K562 (cell line): ENCODE data around the gene CHCHD6. TPM values are rescaled to one million over a fixed set of nuclear protein-coding genes. Genes with fewer than 3 reads are reported as not detected.

Experiments
- ATAC-seq: fragments of 200-7000 bp; cut with Tn5 transposase; 3 replicates; pipeline ENCODE4 v1.9.1; 2020; ENCODE audit warnings: moderate library complexity
- BruUV-seq: library from RNA; stranded (reverse); fragments of 400-500 nt; replicated peaks from 2 replicates; lab custom pipeline; 2021; lab: Mats Ljungman, UMichigan
- CTCF ChIA-PET: fragments of 300-600 bp; formaldehyde crosslinking; extraction: SDS; loops from one replicate; lab custom pipeline; 2021; ENCODE audit warnings: low intra/inter-chr PET ratio; lab: Yijun Ruan, JAX
- POLR2A ChIA-PET: fragments of 300-600, 350-650 bp; sonication (Branson Sonifier 250); formaldehyde crosslinking; extraction: SDS; loops from one replicate; lab custom pipeline; 2021; ENCODE audit warnings: antibody characterized with exemption, inconsistent platforms; lab: Yijun Ruan, JAX
- DNase-seq, 4 experiments: peaks; one replicate each; pipeline versions ENCODE4 v3.0.0 to v3.0.0-alpha.2; 2011 to 2018; ENCODE audit warnings: low spot score in 3 of 4, mixed read lengths in 3 of 4; ENCODE audit errors: extremely low read depth in 1 of 4
- FAIRE-seq: peaks from 2 replicates; lab custom pipeline; 2011; peaks lifted over from hg19 to GRCh38; lab: Jason Lieb, UNC
- H2AFZ ChIP-seq: 2 replicates; pipeline ENCODE4 v1.6.0; 2011; ENCODE audit warnings: low read depth, low read length, control low read depth, inconsistent platforms
- H3K27ac ChIP-seq: fragments of 200-600 bp; 3 replicates; pipeline ENCODE4 v1.8.0; 2011; ENCODE audit warnings: low read depth, mild to moderate bottlenecking, control low read depth, inconsistent platforms, low read length, moderate library complexity, mixed read lengths; ENCODE audit errors: extremely low read depth
- H3K27me3 ChIP-seq, 2 experiments: fragments of 300-600 bp in 1 of 2; 2 replicates in 1 of 2; 3 replicates in 1 of 2; pipeline versions ENCODE4 v1.6.0 to v1.8.0; 2011; ENCODE audit warnings: inconsistent platforms in 2 of 2, low read length in 2 of 2, mild to moderate bottlenecking in 1 of 2, mixed read lengths in 1 of 2, moderate library complexity in 1 of 2; ENCODE audit not compliant: control insufficient read depth in 2 of 2, insufficient read depth in 2 of 2
- H3K36me3 ChIP-seq: fragments of 300-600 bp; 3 replicates; pipeline ENCODE4 v1.8.0; 2011; ENCODE audit warnings: mild to moderate bottlenecking, low read length, inconsistent platforms; ENCODE audit not compliant: control insufficient read depth, insufficient read depth
- H3K4me1 ChIP-seq, 2 experiments: fragments of 200-600 bp in 1 of 2; replicated peaks in 1 of 2; 2 replicates in 1 of 2; 3 replicates in 1 of 2; pipeline versions ENCODE4 v1.5.1 to v1.8.0; 2011; ENCODE audit warnings: inconsistent platforms in 2 of 2, low read length in 2 of 2, mild to moderate bottlenecking in 1 of 2, mixed read lengths in 1 of 2, moderate library complexity in 1 of 2; ENCODE audit not compliant: control insufficient read depth in 2 of 2, insufficient read depth in 2 of 2
- H3K4me2 ChIP-seq: 2 replicates; pipeline ENCODE4 v1.6.1; 2011; ENCODE audit warnings: low read length, control low read depth, inconsistent platforms, mixed read lengths; ENCODE audit not compliant: insufficient read depth
- H3K4me3 ChIP-seq: fragments of 200-600 bp; sonication (generic), shearing (Covaris generic); 2 replicates; pipeline ENCODE4 v1.5.1; 2016; ENCODE audit warnings: control low read depth, inconsistent platforms
- H3K79me2 ChIP-seq: fragments of 200-600 bp; 3 replicates; pipeline ENCODE4 v1.8.0; 2011; ENCODE audit warnings: low read length, inconsistent platforms; ENCODE audit not compliant: control insufficient read depth, insufficient read depth
- H3K9ac ChIP-seq, 2 experiments: 2 replicates each; pipeline versions ENCODE4 v1.6.0 to v1.6.1; 2011; ENCODE audit warnings: low read depth in 2 of 2, low read length in 2 of 2, control low read depth in 1 of 2, inconsistent platforms in 1 of 2, mild to moderate bottlenecking in 1 of 2, mixed read lengths in 1 of 2; ENCODE audit not compliant: insufficient read depth in 1 of 2
- H3K9me1 ChIP-seq: one replicate; pipeline ENCODE4 v1.6.0; 2011; ENCODE audit warnings: inconsistent platforms, mild to moderate bottlenecking, low read length, moderate library complexity; ENCODE audit not compliant: control insufficient read depth, insufficient read depth
- H3K9me3 ChIP-seq: replicated peaks from 2 replicates; pipeline ENCODE4 v1.5.1; 2011; ENCODE audit warnings: low read depth, low read length, inconsistent platforms; ENCODE audit not compliant: control insufficient read depth, insufficient read depth
- H4K20me1 ChIP-seq: replicated peaks from 2 replicates; pipeline ENCODE4 v1.6.1; 2011; ENCODE audit warnings: low read length, inconsistent platforms, mixed read lengths; ENCODE audit not compliant: control insufficient read depth, insufficient read depth
- FOXJ2 ChIP-seq: fragments of 200-800 bp; sonication (Bioruptor generic); IDR thresholded peaks from 2 replicates; pipeline ENCODE4 v1.6.1; 2016; ENCODE audit warnings: missing genetic modification characterization, missing compliant biosample characterization
- GABPB1 ChIP-seq: sonication (generic); formaldehyde crosslinking; IDR thresholded peaks from 2 replicates; pipeline ENCODE4 v1.8.0; 2022; ENCODE audit warnings: mild to moderate bottlenecking, missing genetic modification reagents
- MYBL2 ChIP-seq, 2 experiments: fragments of 450-650 bp in 1 of 2; sonication (generic) in 1 of 2; formaldehyde crosslinking in 1 of 2; IDR thresholded peaks; 2 replicates each; pipeline versions ENCODE4 v1.6.1 to v1.8.1; 2017 to 2022; ENCODE audit warnings: borderline replicate concordance in 1 of 2, inconsistent platforms in 1 of 2, low read depth in 1 of 2, mild to moderate bottlenecking in 1 of 2, missing genetic modification reagents in 1 of 2, moderate library complexity in 1 of 2
- TCF7 ChIP-seq: sonication (generic); IDR thresholded peaks from 2 replicates; pipeline ENCODE4 v1.6.1; 2016; ENCODE audit warnings: antibody characterized with exemption, borderline replicate concordance
- TEAD1 ChIP-seq, 2 experiments: fragments of 450-650 bp in 1 of 2; sonication (generic) in 1 of 2; formaldehyde crosslinking; IDR thresholded peaks; 2 replicates each; pipeline versions ENCODE4 v1.4.0 to v1.8.0; 2020 to 2022; ENCODE audit warnings: mild to moderate bottlenecking in 2 of 2, missing genetic modification reagents in 1 of 2
- ZNF232 ChIP-seq: sonication (generic); formaldehyde crosslinking; IDR thresholded peaks from 2 replicates; pipeline ENCODE4 v1.8.0; 2022; ENCODE audit warnings: mild to moderate bottlenecking, missing genetic modification reagents
- ZNF274 ChIP-seq: IDR thresholded peaks from 2 replicates; pipeline ENCODE4 v1.6.1; 2011; ENCODE audit warnings: low read depth, mild to moderate bottlenecking, low read length, moderate library complexity, borderline replicate concordance
- ZNF41 ChIP-seq: fragments of 250-450 bp; sonication (Bioruptor Pico); conservative IDR thresholded peaks from 2 replicates; pipeline ENCODE4 v1.4.0; 2020; ENCODE audit warnings: mild to moderate bottlenecking
- WGBS: fragments of 100-300 bp; shearing (Covaris generic); methylation state at CpG from one replicate; pipeline ENCODE4 v1.1.6; 2016; ENCODE audit warnings: low coverage, mixed read lengths; ENCODE audit not compliant: insufficient coverage; ENCODE audit errors: missing lambda C conversion rate; 5-methylcytosine and 5-hydroxymethylcytosine counted together
- in situ Hi-C: fragments of 300-500 bp; cut with MboI; formaldehyde crosslinking; loops from 4 replicates; pipeline ENCODE4 v1.15.0; 2018; ENCODE audit warnings: inconsistent platforms, mixed read lengths
- intact Hi-C: fragments of 100-400 bp; cut with micrococcal nuclease; formaldehyde crosslinking; loops from 2 replicates; pipeline ENCODE4 v1.14.2; 2022
- polyA plus RNA-seq, 8 experiments: library from polyadenylated mRNA; depleted of rRNA in 4 of 8; stranded (reverse) in 5 of 8; unstranded in 3 of 8; fragments of >200 nt; fragmentation: Nextera tagmentation in 2 of 8; fragmentation: Illumina TruSeq in 1 of 8; extraction: Ambion mirVana in 2 of 8; extraction: Trizol in 1 of 8; gene quantifications; 2 replicates each; pipeline versions ENCODE4 v1.2.1 to v1.2.3, GENCODE V29; 2011 to 2014; ENCODE audit warnings: inconsistent platforms in 1 of 8, missing spikeins in 1 of 8
- total RNA-seq, 7 experiments: library from RNA; depleted of rRNA in 6 of 7; stranded (reverse); fragments of >200 nt in 6 of 7; fragmentation: Illumina TruSeq in 2 of 7; extraction: Trizol in 2 of 7; gene quantifications; 2 replicates each; pipeline versions ENCODE4 v1.2.1 to v1.2.3, GENCODE V29; 2011 to 2021; ENCODE audit warnings: low replicate concordance in 1 of 7

Gene CHCHD6
- total and polyA plus RNA-seq, 9 of the 15 experiments (the other 6 are each of a cell fraction or from before 2014, with no cell fraction given) = 4.6 to 18.6 (median 10.9) TPM

DNA sequence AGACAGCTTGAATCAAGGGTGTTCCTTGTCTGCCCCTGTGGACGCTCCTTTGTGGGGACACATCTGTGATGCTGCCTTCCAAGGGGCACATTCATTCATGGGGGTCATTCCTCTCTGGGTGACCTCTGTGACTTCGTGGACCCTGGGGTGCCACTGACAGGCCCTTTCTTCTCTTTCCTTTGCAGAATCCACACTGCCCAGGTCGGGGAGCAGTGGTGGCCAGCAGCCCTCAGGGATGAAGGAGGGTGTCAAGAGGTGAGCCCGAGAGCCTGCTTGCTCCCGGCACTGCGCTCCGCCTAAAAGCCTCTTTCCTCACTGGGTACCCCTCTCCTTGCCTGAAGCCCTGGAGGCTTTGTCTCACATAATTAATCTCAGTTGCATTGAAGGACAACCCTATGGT, 26.3 kb downstream of the CHCHD6 start:
- CTCF ChIA-PET = interaction anchor here (0.6 kb wide), 1 partner anchor 14 kb away, joined by 3 read pairs; no protein-coding TSS in a partner anchor
- H3K4me2 ChIP-seq = no peak overlapping the region
- H3K27ac ChIP-seq = no peak overlapping the region
- no peak for TF ChIP-seq MYBL2 (IDR thresholded peaks at IDR 0.05; ENCODE audit: low read depth)
- TF ChIP-seq MYBL2 (CRISPR knock-in tag; IDR thresholded peaks at IDR 0.05; ENCODE audit: borderline replicate concordance) = no peak
- TF ChIP-seq GABPB1 (CRISPR knock-in tag) = no peak
- no peak for TF ChIP-seq TCF7
- TF ChIP-seq ZNF274 = no peak
- TF ChIP-seq ZNF232 (CRISPR knock-in tag) = no peak
- TF ChIP-seq TEAD1 (CRISPR knock-in tag; IDR thresholded peaks at IDR 0.05) = no peak
- no peak for TF ChIP-seq ZNF41
- TF ChIP-seq FOXJ2 (tag) = no peak
- no peak overlapping the region for H2AFZ ChIP-seq
- FAIRE-seq (no peak), DNase-seq (no peak), ATAC-seq (no peak)
- POLR2A ChIA-PET = no interaction called here
- 92% methylated on average over 5 of the region's 7 CpGs for WGBS
- H3K27me3 ChIP-seq = no peaks in the 10 kb centered on the region
- no peaks in the 10 kb centered on the region for H3K9me1 ChIP-seq
- BruUV-seq = no TSS peak
- no peak overlapping the region for H3K4me3 ChIP-seq
- H3K36me3 ChIP-seq = peaks cover 6% of the 10 kb centered on the region; the same call in 2 of the 3 replicates
- H3K4me1 ChIP-seq = no peaks in the 10 kb centered on the region
- H3K79me2 ChIP-seq = no peaks in the 10 kb centered on the region
- no peaks in the 10 kb centered on the region for H4K20me1 ChIP-seq
- intact Hi-C loops = no loop called here
- no peaks in the 10 kb centered on the region for H3K9me3 ChIP-seq
- H3K9ac ChIP-seq = no peak overlapping the region
- in situ Hi-C loops = no loop called here
